GM10266 (cell line): Measurements from ENCODE around the gene MAST2.

Experiments
- DNase-seq: peaks from one replicate; pipeline ENCODE4 v3.0.0; 2012; ENCODE audit errors: extremely low spot score
- CTCF ChIP-seq: IDR thresholded peaks from 2 replicates; pipeline ENCODE4 v1.5.1; 2012; ENCODE audit warnings: mild to moderate bottlenecking, low read depth; ENCODE audit not compliant: control insufficient read depth, insufficient read depth; ENCODE audit errors: missing control alignments

Gene MAST2

GRCh38 chr1:45887156-45887842 lies 83.9 kb downstream of the MAST2 start:
- no peak for DNase-seq
- no peak for TF ChIP-seq CTCF

GRCh38 chr1:45890078-45890477 lies 86.7 kb downstream of the MAST2 start:
- no peak for DNase-seq
- TF ChIP-seq CTCF: no peak

- DNase-seq: no peak
- TF ChIP-seq CTCF: no peak
These were observed 87.7 kb downstream of the MAST2 start for GRCh38 chr1:45891087-45891486.

- no peak for TF ChIP-seq CTCF
- DNase-seq: no peak
These were observed 88.8 kb downstream of the MAST2 start for GRCh38 chr1:45892068-45892785.

- no peak for TF ChIP-seq CTCF
- no peak for DNase-seq
These were observed 90.9 kb downstream of the MAST2 start for GRCh38 chr1:45894331-45894730.

- no peak for TF ChIP-seq CTCF
- no peak for DNase-seq
These were observed 91.5 kb downstream of the MAST2 start for GRCh38 chr1:45894921-45895320.

- TF ChIP-seq CTCF: no peak
- no peak for DNase-seq
These were observed 92.0 kb downstream of the MAST2 start for GRCh38 chr1:45895406-45895805.
